Measurements from ENCODE around the gene TLE4.

DNA sequence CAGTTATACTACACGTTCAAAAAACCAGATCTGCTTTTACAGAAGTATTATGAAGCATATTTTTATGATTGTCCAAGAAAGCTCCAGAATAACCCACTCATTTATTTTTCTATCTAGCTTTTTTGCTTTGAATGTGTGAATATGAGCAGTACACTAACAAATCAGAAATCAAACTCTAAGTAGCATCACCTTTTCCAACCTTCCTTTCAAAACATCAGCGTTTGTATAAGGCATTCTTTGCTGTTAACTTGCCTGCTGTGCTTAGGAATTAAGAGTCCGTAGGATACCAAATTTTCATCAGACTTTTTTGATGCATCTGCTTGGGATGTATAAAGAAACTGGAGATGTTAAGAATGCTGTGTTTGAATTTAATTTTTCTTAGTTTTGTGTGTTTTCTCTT, 3.8 kb downstream of the TLE4 start:
- TF ChIP-seq POLR2A (IDR thresholded peaks at IDR 0.05) = no peak
- TF ChIP-seq, protein P1, sequence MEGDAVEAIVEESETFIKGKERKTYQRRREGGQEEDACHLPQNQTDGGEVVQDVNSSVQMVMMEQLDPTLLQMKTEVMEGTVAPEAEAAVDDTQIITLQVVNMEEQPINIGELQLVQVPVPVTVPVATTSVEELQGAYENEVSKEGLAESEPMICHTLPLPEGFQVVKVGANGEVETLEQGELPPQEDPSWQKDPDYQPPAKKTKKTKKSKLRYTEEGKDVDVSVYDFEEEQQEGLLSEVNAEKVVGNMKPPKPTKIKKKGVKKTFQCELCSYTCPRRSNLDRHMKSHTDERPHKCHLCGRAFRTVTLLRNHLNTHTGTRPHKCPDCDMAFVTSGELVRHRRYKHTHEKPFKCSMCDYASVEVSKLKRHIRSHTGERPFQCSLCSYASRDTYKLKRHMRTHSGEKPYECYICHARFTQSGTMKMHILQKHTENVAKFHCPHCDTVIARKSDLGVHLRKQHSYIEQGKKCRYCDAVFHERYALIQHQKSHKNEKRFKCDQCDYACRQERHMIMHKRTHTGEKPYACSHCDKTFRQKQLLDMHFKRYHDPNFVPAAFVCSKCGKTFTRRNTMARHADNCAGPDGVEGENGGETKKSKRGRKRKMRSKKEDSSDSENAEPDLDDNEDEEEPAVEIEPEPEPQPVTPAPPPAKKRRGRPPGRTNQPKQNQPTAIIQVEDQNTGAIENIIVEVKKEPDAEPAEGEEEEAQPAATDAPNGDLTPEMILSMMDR (IDR thresholded peaks at IDR 0.05) = no peak

Data from esophagus squamous epithelium (tissue), 4 donors.